Muscle of arm (tissue), 14 donors: ENCODE data around the gene GIGYF2. TPM values are rescaled to one million over a fixed set of nuclear protein-coding genes. Genes with fewer than 3 reads are reported as not detected.
A peak's percentile ranks its signal among the peaks of the same experiment; 100 is the strongest.
"Not testable (repeated sequence)": the region's sequence is repeated elsewhere in the genome, so short reads cannot be mapped to it uniquely, and the experiment has no call there.

Experiments
- DNase-seq: peaks from one replicate; pipeline ENCODE4 v3.0.0-alpha.2; 2013
- long read RNA-seq, 11 donors: transcript quantifications; one replicate each; lab custom pipeline, GENCODE V29; 2026
- polyA plus RNA-seq, 12 donors: library from polyadenylated mRNA; unstranded; fragments of 120-200 nt; gene quantifications; one replicate each; pipeline ENCODE4 v1.2.1, GENCODE V29; 2013; ENCODE audit not compliant: insufficient read length in 12 of 12

The GIGYF2 gene
- 10 to 100 TPM in 11 of 12 donors, not detected in 1; 36.5 to 71.9 (median 42.4) TPM for polyA plus RNA-seq
- long read RNA-seq, donor 1, full-length matches to known transcripts, result 1 of 32 reads
- long read RNA-seq, donor 1, partial matches to known transcripts, result 31 of 32 reads
- long read RNA-seq, donor 1, other reads (novel, unspliced or antisense), result 0 of 32 reads
- long read RNA-seq, donor 2, partial matches to known transcripts, result 0 of 2 reads
- long read RNA-seq, donor 2, other reads (novel, unspliced or antisense), result 0 of 2 reads
- long read RNA-seq, donor 3, result 0 reads
- long read RNA-seq, donor 4, result 0 reads
- long read RNA-seq, donor 5, result 0 reads
- long read RNA-seq, donor 6, full-length matches to known transcripts, result 1 of 1 reads
- long read RNA-seq, donor 6, partial matches to known transcripts, result 0 of 1 reads
- long read RNA-seq, donor 6, other reads (novel, unspliced or antisense), result 0 of 1 reads
- long read RNA-seq, donor 7, result 0 reads
- long read RNA-seq, donor 8, result 0 reads
- long read RNA-seq, donor 9, result 0 reads
- long read RNA-seq, donor 10, partial matches to known transcripts, result 9 of 9 reads
- long read RNA-seq, donor 10, other reads (novel, unspliced or antisense), result 0 of 9 reads
- long read RNA-seq, donor 11, partial matches to known transcripts, result 12 of 12 reads
- long read RNA-seq, donor 11, other reads (novel, unspliced or antisense), result 0 of 12 reads

GRCh38 chr2:232697059-232697806, at the start of gene GIGYF2:
Gene GIGYF2, plus strand, starts transcription at chr2:232697331. Its CDS starts 37,867 bp downstream, at chr2:232735198.
- DNase-seq, result peak; percentile 96

GRCh38 chr2:232649033-232649432, 48.1 kb upstream of the GIGYF2 start:
- no peak for DNase-seq

- no peak for DNase-seq
These were observed 44.7 kb upstream of the GIGYF2 start for GRCh38 chr2:232652505-232652851.

GRCh38 chr2:232653441-232653840, 43.7 kb upstream of the GIGYF2 start:
- no peak for DNase-seq

GRCh38 chr2:232655392-232655791, 41.7 kb upstream of the GIGYF2 start:
- DNase-seq, result no peak

GRCh38 chr2:232658217-232658785, 38.8 kb upstream of the GIGYF2 start:
- no peak for DNase-seq

- no peak for DNase-seq
These were observed 37.8 kb upstream of the GIGYF2 start for GRCh38 chr2:232659359-232659758.

GRCh38 chr2:232662486-232663260, 34.5 kb upstream of the GIGYF2 start:
- no peak for DNase-seq

- no peak for DNase-seq
These were observed 30.9 kb upstream of the GIGYF2 start for GRCh38 chr2:232666051-232666805.

- DNase-seq, result no peak
These were observed 29.0 kb upstream of the GIGYF2 start for GRCh38 chr2:232667989-232668583.

GRCh38 chr2:232668805-232669444, 28.2 kb upstream of the GIGYF2 start:
- DNase-seq, result peak; percentile 19

GRCh38 chr2:232672588-232672987, 24.5 kb upstream of the GIGYF2 start:
- no peak for DNase-seq

- no peak for DNase-seq
These were observed 22.6 kb upstream of the GIGYF2 start for GRCh38 chr2:232674491-232674890.

GRCh38 chr2:232675381-232675780, 21.8 kb upstream of the GIGYF2 start:
- DNase-seq, result no peak

- no peak for DNase-seq
These were observed 17.1 kb upstream of the GIGYF2 start for GRCh38 chr2:232680006-232680405.

- no peak for DNase-seq
These were observed 15.6 kb upstream of the GIGYF2 start for GRCh38 chr2:232681527-232681926.

GRCh38 chr2:232683368-232683767, 13.8 kb upstream of the GIGYF2 start:
- DNase-seq, result no peak

- DNase-seq, result not testable (repeated sequence)
These were observed 11.7 kb upstream of the GIGYF2 start for GRCh38 chr2:232685391-232685790.

GRCh38 chr2:232687382-232688160, 9.6 kb upstream of the GIGYF2 start:
- DNase-seq, result no peak
